GM18520 (cell line): ENCODE results near the gene RSPH10B.
A peak's percentile ranks its signal among the peaks of the same experiment; 100 is the strongest.
"Not testable (repeated sequence)": the region's sequence is repeated elsewhere in the genome, so short reads cannot be mapped to it uniquely, and the experiment has no call there.

Experiments
- ATAC-seq: cut with Tn5 transposase; IDR thresholded peaks from one replicate; pipeline ENCODE4 v1.9.1; 2021; ENCODE audit not compliant: unreplicated experiment

The RSPH10B gene

GRCh38 chr7:5930290-5930689 is 40.2 kb downstream of the RSPH10B start:
- not testable (repeated sequence) for ATAC-seq

- not testable (repeated sequence) for ATAC-seq
Measured at GRCh38 chr7:5926263-5926870, 44.1 kb downstream of the RSPH10B start.

GRCh38 chr7:5924630-5925029 is 45.9 kb downstream of the RSPH10B start:
- ATAC-seq = not testable (repeated sequence)

GRCh38 chr7:5924180-5924579 is 46.3 kb downstream of the RSPH10B start:
- not testable (repeated sequence) for ATAC-seq

- ATAC-seq = not testable (repeated sequence)
Measured at GRCh38 chr7:5916529-5916928, 54.0 kb downstream of the RSPH10B start.

- ATAC-seq = not testable (repeated sequence)
Measured at GRCh38 chr7:5908835-5909234, 61.7 kb downstream of the RSPH10B start.

GRCh38 chr7:5904726-5905125 is 65.8 kb downstream of the RSPH10B start:
- not testable (repeated sequence) for ATAC-seq

- not testable (repeated sequence) for ATAC-seq
Measured at GRCh38 chr7:5903002-5903401, 67.5 kb downstream of the RSPH10B start.

- ATAC-seq = peak; percentile 76
Measured at GRCh38 chr7:5898480-5899224, 71.8 kb downstream of the RSPH10B start, which contains the start of gene CCZ1. CCZ1 (plus strand) TSS chr7:5898733; CDS start chr7:5898800, 67 bp downstream.

GRCh38 chr7:5897369-5897919 is 73.0 kb downstream of the RSPH10B start:
- not testable (repeated sequence) for ATAC-seq

GRCh38 chr7:5892498-5892897 is 78.0 kb downstream of the RSPH10B start:
- ATAC-seq = no peak

- not testable (repeated sequence) for ATAC-seq
Measured at GRCh38 chr7:5890244-5890643, 80.2 kb downstream of the RSPH10B start.

- ATAC-seq = not testable (repeated sequence)
Measured at GRCh38 chr7:5888021-5888420, 82.5 kb downstream of the RSPH10B start.

- ATAC-seq = not testable (repeated sequence)
Measured at GRCh38 chr7:5884431-5884830, 86.1 kb downstream of the RSPH10B start.

GRCh38 chr7:5880106-5880505 is 90.4 kb downstream of the RSPH10B start:
- ATAC-seq = not testable (repeated sequence)

GRCh38 chr7:5879591-5879990 is 90.9 kb downstream of the RSPH10B start:
- not testable (repeated sequence) for ATAC-seq
